K562 (cell line): ENCODE measurements around the gene DHRS13. TPM values are rescaled to one million over a fixed set of nuclear protein-coding genes. Genes with fewer than 3 reads are reported as not detected.

ENCODE experiments used
- ADNP ChIP-seq: fragments of 200-800 bp; sonication (Bioruptor generic); IDR thresholded peaks from 2 replicates; pipeline ENCODE4 v1.6.1; 2016; ENCODE audit warnings: missing genetic modification characterization, missing compliant biosample characterization
- BDP1 ChIP-seq: IDR thresholded peaks from 3 replicates; pipeline ENCODE4 v1.6.1; 2011; ENCODE audit not compliant: insufficient read length, insufficient read depth
- BHLHE40 ChIP-seq: IDR thresholded peaks from 2 replicates; pipeline ENCODE4 v1.6.1; 2011; ENCODE audit warnings: low read length, improper control_type of control experiment
- BRD4 ChIP-seq: fragments of 200-600 bp; sonication (generic); IDR thresholded peaks from 2 replicates; pipeline ENCODE4 v1.6.1; 2017; ENCODE audit warnings: inconsistent platforms
- BRD9 ChIP-seq: fragments of 450-650 bp; IDR thresholded peaks from 2 replicates; pipeline ENCODE4 v1.6.1; 2018; ENCODE audit warnings: low read depth; ENCODE audit not compliant: partially characterized antibody
- CCNT2 ChIP-seq: IDR thresholded peaks from 2 replicates; pipeline ENCODE4 v1.6.1; 2011; ENCODE audit warnings: borderline replicate concordance, low read depth, mild to moderate bottlenecking, moderate library complexity, mixed read lengths, low read length; ENCODE audit not compliant: insufficient read length; ENCODE audit errors: extremely low read depth
- FUS ChIP-seq: fragments of 200-400 bp; formaldehyde crosslinking; optimal IDR thresholded peaks from 2 replicates; pipeline ENCODE3; 2017; ENCODE audit warnings: low read depth, low read length
- JUND ChIP-seq, 2 experiments: IDR thresholded peaks; 2 replicates in 1 of 2; 3 replicates in 1 of 2; pipeline ENCODE4 v1.6.1; 2011; ENCODE audit warnings: borderline replicate concordance in 2 of 2, low read depth in 2 of 2, low read length in 2 of 2, improper control_type of control experiment in 1 of 2, missing biosample characterization in 1 of 2, missing genetic modification characterization in 1 of 2, missing genetic modification reagents in 1 of 2
- MED1 ChIP-seq: sonication (generic); formaldehyde crosslinking; IDR thresholded peaks from 2 replicates; pipeline ENCODE4 v1.8.1; 2023; ENCODE audit warnings: missing genetic modification reagents, borderline replicate concordance
- MYC ChIP-seq, 2 experiments: fragments of 250-450 bp in 1 of 2; sonication (Bioruptor Pico) in 1 of 2; IDR thresholded peaks; 2 replicates each; pipeline versions ENCODE4 v1.5.1 to v1.6.1; 2012 to 2021; ENCODE audit warnings: low read depth in 2 of 2, borderline replicate concordance in 1 of 2, improper control_type of control experiment in 1 of 2, low read length in 1 of 2, mild to moderate bottlenecking in 1 of 2, moderate library complexity in 1 of 2
- POLR2AphosphoS5 ChIP-seq: IDR thresholded peaks from 2 replicates; pipeline ENCODE4 v1.6.1; 2011; ENCODE audit warnings: mild to moderate bottlenecking, low read depth, low read length, moderate library complexity; ENCODE audit not compliant: control insufficient read depth, insufficient read depth
- RBFOX2 ChIP-seq: fragments of 200-400 bp; formaldehyde crosslinking; IDR thresholded peaks from 2 replicates; pipeline ENCODE4 v1.6.1; 2017; ENCODE audit warnings: low read depth, mild to moderate bottlenecking, low read length, moderate library complexity
- RBM17 ChIP-seq: fragments of 200-400 bp; formaldehyde crosslinking; IDR thresholded peaks from 2 replicates; pipeline ENCODE4 v1.6.1; 2017; ENCODE audit warnings: low read depth, mild to moderate bottlenecking, low read length, borderline replicate concordance
- RUNX1 ChIP-seq: sonication (generic); IDR thresholded peaks from 2 replicates; pipeline ENCODE4 v1.6.1; 2016; ENCODE audit warnings: antibody characterized with exemption, low read depth
- TAL1 ChIP-seq: fragments of 450-650 bp; IDR thresholded peaks from 2 replicates; pipeline ENCODE4 v1.6.1; 2016; ENCODE audit warnings: mild to moderate bottlenecking
- TCF7 ChIP-seq: sonication (generic); IDR thresholded peaks from 2 replicates; pipeline ENCODE4 v1.6.1; 2016; ENCODE audit warnings: antibody characterized with exemption, borderline replicate concordance
- TEAD1 ChIP-seq, 2 experiments: fragments of 450-650 bp in 1 of 2; sonication (generic) in 1 of 2; formaldehyde crosslinking; IDR thresholded peaks; 2 replicates each; pipeline versions ENCODE4 v1.4.0 to v1.8.0; 2020 to 2022; ENCODE audit warnings: mild to moderate bottlenecking in 2 of 2, missing genetic modification reagents in 1 of 2
- TOE1 ChIP-seq, 2 experiments: fragments of 450-650 bp in 1 of 2; sonication (generic) in 1 of 2; formaldehyde crosslinking in 1 of 2; IDR thresholded peaks; 2 replicates each; pipeline versions ENCODE4 v1.7.1 to v1.8.0; 2016 to 2022; ENCODE audit warnings: borderline replicate concordance in 2 of 2, mild to moderate bottlenecking in 2 of 2, antibody characterized with exemption in 1 of 2, inconsistent platforms in 1 of 2, low read depth in 1 of 2, missing genetic modification reagents in 1 of 2, moderate library complexity in 1 of 2
- ZNF121 ChIP-seq: sonication (generic); formaldehyde crosslinking; conservative IDR thresholded peaks from 2 replicates; pipeline ENCODE4 v1.8.0; 2022; ENCODE audit warnings: missing genetic modification reagents
- ZNF134 ChIP-seq: fragments of 250-450 bp; sonication (Bioruptor Pico); conservative IDR thresholded peaks from 2 replicates; pipeline ENCODE4 v1.4.0; 2020
- ZNF140 ChIP-seq: fragments of 250-450 bp; sonication (Bioruptor Pico); IDR thresholded peaks from 2 replicates; pipeline ENCODE4 v1.8.0; 2021; ENCODE audit warnings: moderate library complexity, mild to moderate bottlenecking, inconsistent platforms
- ZNF699 ChIP-seq: fragments of 250-450 bp; sonication (Bioruptor Pico); IDR thresholded peaks from 2 replicates; pipeline ENCODE4 v1.8.0; 2021; ENCODE audit warnings: mild to moderate bottlenecking, moderate library complexity; ENCODE audit not compliant: insufficient replicate concordance
- polyA plus RNA-seq, 8 experiments: library from polyadenylated mRNA; depleted of rRNA in 4 of 8; stranded (reverse) in 5 of 8; unstranded in 3 of 8; fragments of >200 nt; fragmentation: Nextera tagmentation in 2 of 8; fragmentation: Illumina TruSeq in 1 of 8; extraction: Ambion mirVana in 2 of 8; extraction: Trizol in 1 of 8; gene quantifications; 2 replicates each; pipeline versions ENCODE4 v1.2.1 to v1.2.3, GENCODE V29; 2011 to 2014; ENCODE audit warnings: inconsistent platforms in 1 of 8, missing spikeins in 1 of 8
- total RNA-seq, 7 experiments: library from RNA; depleted of rRNA in 6 of 7; stranded (reverse); fragments of >200 nt in 6 of 7; fragmentation: Illumina TruSeq in 2 of 7; extraction: Trizol in 2 of 7; gene quantifications; 2 replicates each; pipeline versions ENCODE4 v1.2.1 to v1.2.3, GENCODE V29; 2011 to 2021; ENCODE audit warnings: low replicate concordance in 1 of 7
- TF ChIP-seq, protein P1 (sequence below): fragments of 250-450 bp; sonication (Bioruptor Pico); IDR thresholded peaks from 2 replicates; pipeline ENCODE4 v1.8.0; 2021; ENCODE audit warnings: borderline replicate concordance, mild to moderate bottlenecking, moderate library complexity; ENCODE audit not compliant: poor library complexity, severe bottlenecking
- TF ChIP-seq, protein P2 (sequence below): fragments of 150-350 bp; conservative IDR thresholded peaks from 2 replicates; pipeline ENCODE4 v1.6.1; 2014; ENCODE audit warnings: low read length

Gene DHRS13
- total and polyA plus RNA-seq, 9 of the 15 experiments (the other 6 are each of a cell fraction or from before 2014, with no cell fraction given), result 0.32 to 52.3 (median 34.3) TPM; not detected in 1

DNA sequence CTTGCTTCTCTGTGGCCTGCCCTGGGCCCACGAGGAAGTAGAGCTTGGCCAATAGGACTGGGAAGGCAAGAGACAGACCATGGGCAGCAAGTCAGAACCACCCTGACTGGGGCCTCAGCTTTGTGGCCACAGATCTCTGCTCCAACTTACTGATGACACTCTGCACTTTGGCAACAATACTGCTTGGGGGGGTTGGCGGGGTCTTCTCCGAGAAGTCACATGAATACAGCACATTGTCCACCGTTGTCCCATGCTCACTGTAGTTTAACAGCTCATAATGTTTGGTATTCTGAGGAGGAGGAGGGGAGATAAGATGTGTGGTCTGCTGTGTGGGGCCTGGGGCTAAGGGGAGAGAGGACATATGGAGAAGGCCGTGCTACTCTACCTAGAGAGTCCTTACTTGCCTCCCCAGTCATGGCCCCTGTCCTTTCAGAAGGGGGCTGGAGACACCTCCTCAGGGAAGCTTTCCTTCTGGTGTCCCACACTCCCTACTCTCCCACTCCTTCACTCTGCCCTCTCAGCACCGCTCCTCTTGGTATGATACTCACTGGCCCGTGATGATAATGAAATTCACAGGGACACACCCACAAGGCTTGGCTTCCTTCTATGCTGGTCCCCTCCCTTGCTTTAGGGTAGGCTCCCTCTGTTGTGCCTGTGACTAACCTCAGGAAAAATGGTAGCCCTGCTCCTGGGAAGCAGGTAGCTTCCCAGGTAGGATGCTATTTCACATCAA is 4.0 kb upstream of the DHRS13 start (continued):
- TF ChIP-seq JUND (IDR thresholded peaks at IDR 0.05; ENCODE audit: borderline replicate concordance, low read depth, low read length) (0 out of 2 replicates have a peak, but pooled peaks have one; percentile 7), JUND (tag; IDR thresholded peaks at IDR 0.05; ENCODE audit: borderline replicate concordance, low read depth, low read length) (no peak; the same call in 2 of the 3 replicates), TOE1 (IDR thresholded peaks at IDR 0.05; ENCODE audit: borderline replicate concordance) (no peak), TOE1 (CRISPR knock-in tag; IDR thresholded peaks at IDR 0.05; ENCODE audit: borderline replicate concordance, low read depth) (no peak), CCNT2 (no peak), ZNF140 (CRISPR knock-in tag) (no peak), TAL1 (peak; percentile 16; the same call in 1 of the 2 replicates), FUS (no peak), TEAD1 (CRISPR knock-in tag; IDR thresholded peaks at IDR 0.05) (peak in 1 of 2 experiments; percentile 16; a peak in 1 of 4 replicates), MED1 (no peak), BHLHE40 (peak; percentile 67), ZNF121 (CRISPR knock-in tag) (no peak), BRD4 (no peak), RBFOX2 (no peak), TCF7 (no peak), ZNF699 (no peak), BRD9 (no peak), RUNX1 (no peak), ZNF134 (CRISPR knock-in tag) (no peak), POLR2AphosphoS5 (peak; percentile 24; the same call in 1 of the 2 replicates), MYC (IDR thresholded peaks at IDR 0.05; ENCODE audit: low read depth, low read length) (no peak), MYC (CRISPR knock-in tag; IDR thresholded peaks at IDR 0.05; ENCODE audit: borderline replicate concordance, low read depth) (no peak), RBM17 (no peak), BDP1 (no peak), ADNP (tag) (no peak)
- TF ChIP-seq, protein P1, sequence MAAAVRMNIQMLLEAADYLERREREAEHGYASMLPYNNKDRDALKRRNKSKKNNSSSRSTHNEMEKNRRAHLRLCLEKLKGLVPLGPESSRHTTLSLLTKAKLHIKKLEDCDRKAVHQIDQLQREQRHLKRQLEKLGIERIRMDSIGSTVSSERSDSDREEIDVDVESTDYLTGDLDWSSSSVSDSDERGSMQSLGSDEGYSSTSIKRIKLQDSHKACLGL (CRISPR knock-in tag), result no peak
- TF ChIP-seq, protein P2, sequence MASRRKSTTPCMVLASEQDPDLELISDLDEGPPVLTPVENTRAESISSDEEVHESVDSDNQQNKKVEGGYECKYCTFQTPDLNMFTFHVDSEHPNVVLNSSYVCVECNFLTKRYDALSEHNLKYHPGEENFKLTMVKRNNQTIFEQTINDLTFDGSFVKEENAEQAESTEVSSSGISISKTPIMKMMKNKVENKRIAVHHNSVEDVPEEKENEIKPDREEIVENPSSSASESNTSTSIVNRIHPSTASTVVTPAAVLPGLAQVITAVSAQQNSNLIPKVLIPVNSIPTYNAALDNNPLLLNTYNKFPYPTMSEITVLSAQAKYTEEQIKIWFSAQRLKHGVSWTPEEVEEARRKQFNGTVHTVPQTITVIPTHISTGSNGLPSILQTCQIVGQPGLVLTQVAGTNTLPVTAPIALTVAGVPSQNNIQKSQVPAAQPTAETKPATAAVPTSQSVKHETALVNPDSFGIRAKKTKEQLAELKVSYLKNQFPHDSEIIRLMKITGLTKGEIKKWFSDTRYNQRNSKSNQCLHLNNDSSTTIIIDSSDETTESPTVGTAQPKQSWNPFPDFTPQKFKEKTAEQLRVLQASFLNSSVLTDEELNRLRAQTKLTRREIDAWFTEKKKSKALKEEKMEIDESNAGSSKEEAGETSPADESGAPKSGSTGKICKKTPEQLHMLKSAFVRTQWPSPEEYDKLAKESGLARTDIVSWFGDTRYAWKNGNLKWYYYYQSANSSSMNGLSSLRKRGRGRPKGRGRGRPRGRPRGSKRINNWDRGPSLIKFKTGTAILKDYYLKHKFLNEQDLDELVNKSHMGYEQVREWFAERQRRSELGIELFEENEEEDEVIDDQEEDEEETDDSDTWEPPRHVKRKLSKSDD, result no peak
